Adrenal gland (tissue), 12 donors: ENCODE data around the gene PGRMC2. TPM values are rescaled to one million over a fixed set of nuclear protein-coding genes. Genes with fewer than 3 reads are reported as not detected.

Source experiments
- DNase-seq, 7 donors: peaks; one replicate each; pipeline ENCODE4 v3.0.0-alpha.2; 2019 to 2020
- H3K27ac ChIP-seq, 5 donors: fragments of 200-600 bp; sonication (generic) in 4 of 5; 1 replicate in 3 of 5; 2 replicates in 2 of 5; pipeline versions ENCODE4 v1.5.1 to v1.8.0; 2016 to 2020; ENCODE audit warnings: mild to moderate bottlenecking in 1 of 5
- H3K27me3 ChIP-seq: fragments of 200-600 bp; 2 replicates; pipeline ENCODE4 v1.8.0; 2021
- H3K36me3 ChIP-seq, 2 donors: fragments of 200-600 bp; replicated peaks in 1 of 2; 1 replicate in 1 of 2; 2 replicates in 1 of 2; pipeline versions ENCODE4 v1.5.1 to v1.8.0; 2018 to 2022
- H3K4me1 ChIP-seq, 2 donors: fragments of 200-600 bp; replicated peaks in 1 of 2; 1 replicate in 1 of 2; 2 replicates in 1 of 2; pipeline versions ENCODE4 v1.5.1 to v1.8.0; 2018 to 2021
- H3K4me3 ChIP-seq, 4 donors: fragments of 200-600 bp; sonication (generic) in 3 of 4; one replicate each; pipeline ENCODE4 v1.5.1; 2016 to 2018
- H3K9me3 ChIP-seq, 3 donors: fragments of 200-600 bp; sonication (generic) in 1 of 3; replicated peaks in 1 of 3; 1 replicate in 2 of 3; 2 replicates in 1 of 3; pipeline versions ENCODE4 v1.5.1 to v1.8.0; 2016 to 2021
- CTCF ChIP-seq, 6 experiments: fragments of 450-650 bp in 4 of 6; fragments of 200-600 bp in 2 of 6; sonication (generic) in 1 of 6; IDR thresholded peaks; 1 replicate in 5 of 6; 2 replicates in 1 of 6; pipeline versions ENCODE4 v1.5.1 to v1.8.0; 2016 to 2021; ENCODE audit warnings: antibody characterized with exemption in 6 of 6, mild to moderate bottlenecking in 2 of 6, moderate library complexity in 1 of 6
- POLR2A ChIP-seq, 2 donors: fragments of 450-650 bp; IDR thresholded peaks; one replicate each; pipeline ENCODE4 v1.6.1; 2017; ENCODE audit warnings: antibody characterized with exemption in 2 of 2, mild to moderate bottlenecking in 2 of 2, moderate library complexity in 1 of 2
- WGBS, 4 donors: extraction: QIAGEN DNeasy Blood & Tissue Kit in 2 of 4; methylation state at CpG; one replicate each; pipeline versions ENCODE4 v1.1.5 to v1.1.7; 2013 to 2017; 5-methylcytosine and 5-hydroxymethylcytosine counted together
- intact Hi-C, 2 donors: fragments of 100-400 bp; cut with DNase I; formaldehyde crosslinking; loops; one replicate each; pipeline versions ENCODE4 v1.14.1 to v1.15.0; 2022 to 2023
- polyA plus RNA-seq, 3 donors: library from polyadenylated mRNA; stranded (reverse); fragments of 200-250 nt in 2 of 3; fragments of 350-450 nt in 1 of 3; fragmentation: Illumina TruSeq in 1 of 3; extraction: RNeasy Lipid Tissue Mini Kit (QIAGEN cat#74804) in 1 of 3; gene quantifications; one replicate each; pipeline ENCODE4 v1.2.3, GENCODE V29; 2013 to 2014
- total RNA-seq, 9 donors: library from RNA; depleted of rRNA in 4 of 9; stranded (reverse); fragments of >200 nt in 4 of 9; fragments of 120-200 nt in 1 of 9; fragmentation: NEBNext Ultra II Directional in 1 of 9; extraction: Animal tissue kit (Norgen Biotek cat#: 25700) in 1 of 9; gene quantifications; one replicate each; pipeline versions ENCODE4 v1.1.0 to v1.2.4, GENCODE V29; 2013 to 2023
- donor health status: healthy with polysubstance abuse.
- donor health status: Bipolar disorder and iron deficiency.
- donor health status: DM: yes; HTN: yes; CAD: no.
- donor health status: DM: no; HTN: no; CAD: no.
- donor health status: DM: no; HTN: no; CAD: no.
- donor health status: DM: yes; HTN: yes; CAD: no.

Gene PGRMC2
- total and polyA plus RNA-seq, 12 donors, result 22.9 to 152 (median 43.8) TPM

- no peak for DNase-seq
- Histone ChIP-seq H3K4me1 (no peaks in the 10 kb centered on the region), H3K27ac (no peak overlapping the region), H3K27me3 (no peaks in the 10 kb centered on the region), H3K4me3 (no peak overlapping the region), H3K9me3 (no peaks in the 10 kb centered on the region), H3K36me3 (no peaks in the 10 kb centered on the region)
- intact Hi-C loops, result no loop called here
- WGBS, 4 donors, result 95 to 98% (median 96%) methylated on average over 4 of the region's 4 CpGs
- TF ChIP-seq POLR2A (IDR thresholded peaks at IDR 0.05), result no peak
- no peak for TF ChIP-seq CTCF (IDR thresholded peaks at IDR 0.05)
Measured at GRCh38 chr4:128242601-128243000, 45.0 kb downstream of the PGRMC2 start.

- TF ChIP-seq POLR2A (IDR thresholded peaks at IDR 0.05) (no peak), CTCF (IDR thresholded peaks at IDR 0.05) (no peak)
- no peak overlapping the region for H3K4me3 ChIP-seq
- H3K27ac ChIP-seq, result no peak overlapping the region
- H3K27me3 ChIP-seq, result no peaks in the 10 kb centered on the region
- no peak for DNase-seq
- H3K9me3 ChIP-seq, result no peaks in the 10 kb centered on the region
- H3K36me3 ChIP-seq, result no peaks in the 10 kb centered on the region
- H3K4me1 ChIP-seq, result no peaks in the 10 kb centered on the region
- intact Hi-C loops, result no loop called here
- 83 to 92% (median 88%) methylated on average over 3 of the region's 3 CpGs for WGBS, 4 donors
Measured at GRCh38 chr4:128241981-128242380, 45.6 kb downstream of the PGRMC2 start.

- Histone ChIP-seq H3K27me3 (no peaks in the 10 kb centered on the region), H3K36me3 (no peaks in the 10 kb centered on the region), H3K9me3 (no peaks in the 10 kb centered on the region), H3K4me1 (no peaks in the 10 kb centered on the region), H3K4me3 (no peak overlapping the region), H3K27ac (no peak overlapping the region)
- peak in 1 of 7 donors; percentile 15 for DNase-seq
- 59 to 73% (median 60%) methylated on average over 3 of the region's 3 CpGs for WGBS, 4 donors
- intact Hi-C loops, result no loop called here
- TF ChIP-seq CTCF (IDR thresholded peaks at IDR 0.05), result no peak
- TF ChIP-seq POLR2A (IDR thresholded peaks at IDR 0.05), result no peak
Measured at GRCh38 chr4:128241425-128241913, 46.1 kb downstream of the PGRMC2 start.

GRCh38 chr4:128241019-128241418, 46.6 kb downstream of the PGRMC2 start:
- 87 to 98% (median 95%) methylated on average over 3 of the region's 3 CpGs for whole genome bisulfite sequencing, 4 donors
- no peaks in the 10 kb centered on the region for H3K36me3 ChIP-seq
- no peaks in the 10 kb centered on the region for H3K27me3 ChIP-seq
- DNase-seq, result no peak
- H3K27ac ChIP-seq, result no peak overlapping the region
- no peaks in the 10 kb centered on the region for H3K4me1 ChIP-seq
- TF ChIP-seq CTCF (IDR thresholded peaks at IDR 0.05), result no peak
- TF ChIP-seq POLR2A (IDR thresholded peaks at IDR 0.05), result no peak
- H3K9me3 ChIP-seq, result no peaks in the 10 kb centered on the region
- intact Hi-C loops, result no loop called here
- H3K4me3 ChIP-seq, result no peak overlapping the region
